Lower leg skin (tissue), 4 donors: ENCODE data around the gene HIF3A. TPM values are rescaled to one million over a fixed set of nuclear protein-coding genes. Genes with fewer than 3 reads are reported as not detected.
"Not testable (repeated sequence)": the region's sequence is repeated elsewhere in the genome, so short reads cannot be mapped to it uniquely, and the experiment has no call there.

Source experiments
- DNase-seq, 2 donors: peaks; one replicate each; pipeline ENCODE4 v3.0.0-alpha.2; 2019; ENCODE audit warnings: low spot score in 2 of 2
- H3K4me3 ChIP-seq: fragments of 200-600 bp; sonication (generic); 2 replicates; pipeline ENCODE4 v1.5.1; 2017; ENCODE audit warnings: mild to moderate bottlenecking, low read depth; ENCODE audit not compliant: poor library complexity, severe bottlenecking
- POLR2A ChIP-seq, 2 donors: fragments of 450-650 bp; IDR thresholded peaks; one replicate each; pipeline ENCODE4 v1.6.1; 2016 to 2017; ENCODE audit warnings: antibody characterized with exemption in 2 of 2, mild to moderate bottlenecking in 1 of 2, moderate library complexity in 1 of 2
- WGBS, 2 donors: methylation state at CpG; one replicate each; pipeline ENCODE4 v1.1.5; 2018; 5-methylcytosine and 5-hydroxymethylcytosine counted together
- intact Hi-C: fragments of 100-400 bp; cut with DNase I; formaldehyde crosslinking; loops from one replicate; pipeline ENCODE4 v1.15.0; 2023; ENCODE audit warnings: low total_unique reads
- total RNA-seq, 4 donors: library from RNA; depleted of rRNA; stranded (reverse); fragments of >200 nt; gene quantifications; one replicate each; pipeline ENCODE4 v1.1.0, GENCODE V29; 2016
- TF ChIP-seq, protein P1 (sequence below), 3 donors: fragments of 450-650 bp; IDR thresholded peaks; one replicate each; pipeline ENCODE4 v1.5.1; 2016; ENCODE audit warnings: antibody characterized with exemption in 3 of 3, mild to moderate bottlenecking in 3 of 3, moderate library complexity in 2 of 3

HIF3A gene
- total RNA-seq = 10 to 100 TPM in 3 of 4 donors, 1 to 10 TPM in 1; 7.7 to 28.3 (median 16.6) TPM

- TF ChIP-seq, protein P1, sequence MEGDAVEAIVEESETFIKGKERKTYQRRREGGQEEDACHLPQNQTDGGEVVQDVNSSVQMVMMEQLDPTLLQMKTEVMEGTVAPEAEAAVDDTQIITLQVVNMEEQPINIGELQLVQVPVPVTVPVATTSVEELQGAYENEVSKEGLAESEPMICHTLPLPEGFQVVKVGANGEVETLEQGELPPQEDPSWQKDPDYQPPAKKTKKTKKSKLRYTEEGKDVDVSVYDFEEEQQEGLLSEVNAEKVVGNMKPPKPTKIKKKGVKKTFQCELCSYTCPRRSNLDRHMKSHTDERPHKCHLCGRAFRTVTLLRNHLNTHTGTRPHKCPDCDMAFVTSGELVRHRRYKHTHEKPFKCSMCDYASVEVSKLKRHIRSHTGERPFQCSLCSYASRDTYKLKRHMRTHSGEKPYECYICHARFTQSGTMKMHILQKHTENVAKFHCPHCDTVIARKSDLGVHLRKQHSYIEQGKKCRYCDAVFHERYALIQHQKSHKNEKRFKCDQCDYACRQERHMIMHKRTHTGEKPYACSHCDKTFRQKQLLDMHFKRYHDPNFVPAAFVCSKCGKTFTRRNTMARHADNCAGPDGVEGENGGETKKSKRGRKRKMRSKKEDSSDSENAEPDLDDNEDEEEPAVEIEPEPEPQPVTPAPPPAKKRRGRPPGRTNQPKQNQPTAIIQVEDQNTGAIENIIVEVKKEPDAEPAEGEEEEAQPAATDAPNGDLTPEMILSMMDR (IDR thresholded peaks at IDR 0.05) = no peak
- TF ChIP-seq POLR2A (IDR thresholded peaks at IDR 0.05) = no peak
- DNase-seq = peak in 1 of 2 donors; percentile 91
- intact Hi-C loops = no loop called here
- 8 to 10% methylated on average over 38 to 45 of the region's 46 CpGs for WGBS, 2 donors
- H3K4me3 ChIP-seq = no peak within 1 kb of the TSS
Measured at GRCh38 chr19:46296722-46297461, at the start of gene HIF3A. Gene HIF3A, plus strand, starts transcription at chr19:46297042. Its CDS starts 35 bp downstream, at chr19:46297077.

DNA sequence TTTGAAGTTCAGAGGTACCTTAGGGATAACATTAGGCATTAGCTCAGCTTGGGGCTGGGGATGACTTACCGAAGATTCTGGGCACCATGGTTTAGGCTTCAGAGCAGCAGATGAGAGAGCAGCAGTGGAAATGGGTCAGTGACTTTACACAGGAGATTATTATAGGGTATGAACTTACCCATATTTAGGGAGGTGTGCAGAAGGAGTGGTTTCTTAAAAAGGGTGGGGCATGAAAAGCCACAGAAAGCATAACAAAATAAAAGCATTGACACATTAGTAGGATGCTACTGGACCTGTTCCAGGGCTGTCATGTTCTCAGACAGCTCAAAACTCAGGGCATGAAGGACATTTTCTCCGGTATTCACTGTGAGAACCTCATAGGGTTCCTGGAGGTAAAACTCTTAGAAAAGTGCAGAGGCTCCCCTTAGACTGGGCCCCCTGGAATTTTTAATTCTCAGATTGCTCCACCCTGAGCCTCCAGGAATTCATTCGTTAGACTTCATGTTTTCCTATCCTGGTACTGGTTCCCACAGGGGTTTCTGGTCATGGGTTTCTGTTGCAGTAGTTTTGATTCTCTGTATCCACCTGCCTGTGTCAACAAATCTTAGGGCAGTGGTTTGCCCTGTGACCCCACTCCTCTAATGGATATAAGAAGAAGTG, 46.6 kb upstream of the HIF3A start:
- peak in 1 of 2 donors; percentile 9 for DNase-seq
- TF ChIP-seq, protein P1 (IDR thresholded peaks at IDR 0.05) = no peak
- no peak for TF ChIP-seq POLR2A (IDR thresholded peaks at IDR 0.05)
- WGBS, 2 donors = 44 to 49% methylated on average over 3 of the region's 3 CpGs
- intact Hi-C loops = no loop called here
- H3K4me3 ChIP-seq = no peak overlapping the region

- 40 to 54% methylated on average over 5 of the region's 5 CpGs for WGBS, 2 donors
- no peak for TF ChIP-seq POLR2A (IDR thresholded peaks at IDR 0.05)
- TF ChIP-seq, protein P1 (IDR thresholded peaks at IDR 0.05) = no peak
- H3K4me3 ChIP-seq = no peak overlapping the region
- DNase-seq = no peak
- intact Hi-C loops = no loop called here
Measured at GRCh38 chr19:46251416-46251815, 45.4 kb upstream of the HIF3A start.

GRCh38 chr19:46254776-46255175, 42.1 kb upstream of the HIF3A start:
- 45% methylated on average over 4 of the region's 4 CpGs for WGBS, 2 donors
- TF ChIP-seq POLR2A (IDR thresholded peaks at IDR 0.05) = no peak
- no peak for DNase-seq

GRCh38 chr19:46256855-46257254, 40.0 kb upstream of the HIF3A start:
- TF ChIP-seq, protein P1 (IDR thresholded peaks at IDR 0.05) = no peak
- TF ChIP-seq POLR2A (IDR thresholded peaks at IDR 0.05) = no peak
- no peak overlapping the region for H3K4me3 ChIP-seq
- WGBS, 2 donors = 65 to 78% methylated on average over 8 of the region's 8 CpGs
- no peak for DNase-seq
- intact Hi-C loops = no loop called here

More at GRCh38 chr19:46254776-46255175, 42.1 kb upstream of the HIF3A start:
- intact Hi-C loops = no loop called here
- H3K4me3 ChIP-seq = no peak overlapping the region

- WGBS, 2 donors = 25 to 45% methylated on average over 7 of the region's 7 CpGs
- H3K4me3 ChIP-seq = not testable (repeated sequence)
- intact Hi-C loops = loop anchor here (10.0 kb wide), 2 partner anchors 187 to 227 kb away; no protein-coding TSS in a partner anchor
- peak in 1 of 2 donors; percentile 68 for DNase-seq
Measured at GRCh38 chr19:46261501-46261900, 35.3 kb upstream of the HIF3A start.

DNA sequence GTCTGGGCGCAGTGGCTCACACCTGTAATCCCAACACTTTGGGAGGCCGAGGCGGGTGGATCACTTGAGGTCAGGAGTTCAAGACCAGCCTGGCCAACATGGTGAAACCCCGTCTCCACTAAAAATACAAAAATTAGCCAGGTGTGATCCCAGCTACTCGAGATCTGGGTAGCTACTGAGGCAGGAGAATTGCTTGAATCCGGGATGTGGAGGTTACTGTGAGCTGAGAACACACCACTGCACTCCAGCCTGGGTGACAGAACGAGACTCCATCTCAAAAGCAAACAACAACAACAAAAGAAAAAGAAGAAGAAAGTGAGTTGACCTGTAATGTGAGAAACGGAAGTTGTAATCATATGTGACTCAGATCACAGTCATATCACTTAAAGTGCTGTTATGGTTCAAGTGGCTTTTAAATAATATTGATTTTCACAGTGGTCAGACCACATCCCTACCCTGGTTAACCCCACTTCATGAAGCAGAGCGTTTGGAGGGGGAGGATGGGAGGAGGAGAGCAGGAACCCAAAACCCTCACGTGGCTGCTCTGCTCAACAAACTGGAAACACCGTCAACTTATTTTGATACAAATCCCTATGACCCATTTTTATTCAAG, 34.1 kb upstream of the HIF3A start:
- H3K4me3 ChIP-seq = not testable (repeated sequence)
- peak in 1 of 2 donors; percentile 61 for DNase-seq
- intact Hi-C loops = loop anchor here (10.0 kb wide), 2 partner anchors 188 to 228 kb away; no protein-coding TSS in a partner anchor
- 55 to 59% methylated on average over 11 of the region's 11 CpGs for WGBS, 2 donors

DNA sequence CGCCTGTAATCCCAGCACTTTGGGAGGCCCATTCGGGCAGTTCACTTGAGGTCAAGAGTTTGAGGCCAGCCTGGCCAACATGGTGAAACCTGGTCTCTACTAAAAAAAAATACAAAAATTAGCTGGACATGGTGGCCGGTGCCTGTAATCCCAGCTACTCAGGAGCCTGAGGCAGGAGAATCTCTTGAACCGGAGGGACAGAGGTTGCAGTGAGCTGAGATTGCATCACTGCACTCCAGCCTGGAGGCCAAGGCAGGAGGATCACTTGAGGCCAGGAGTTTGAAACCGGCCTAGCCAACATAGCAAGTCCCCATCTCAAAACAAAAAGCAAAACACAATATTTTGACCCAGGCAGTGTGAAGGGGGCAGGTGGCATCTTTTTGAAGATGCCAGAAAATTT, 32.0 kb upstream of the HIF3A start:
- DNase-seq = peak in 1 of 2 donors; percentile 14
- intact Hi-C loops = loop anchor here (10.0 kb wide), 2 partner anchors 190 to 230 kb away; no protein-coding TSS in a partner anchor
- WGBS, 2 donors = 76 to 77% methylated on average over 5 of the region's 5 CpGs
- H3K4me3 ChIP-seq = not testable (repeated sequence)
